Panc1 (cell line): Measurements from ENCODE around the gene F13A1. TPM values are rescaled to one million over a fixed set of nuclear protein-coding genes. Genes with fewer than 3 reads are reported as not detected.

Source experiments
- ATAC-seq: fragments of 200-7000 bp; cut with Tn5 transposase; 2 replicates; pipeline ENCODE4 v1.9.1; 2020; ENCODE audit warnings: mild to moderate bottlenecking, moderate library complexity
- BruUV-seq: library from RNA; stranded (reverse); fragments of 400-500 nt; replicated peaks from 2 replicates; lab custom pipeline; 2021; lab: Mats Ljungman, UMichigan
- CTCF ChIA-PET: fragments of 300-600 bp; sonication (Branson Sonifier 250); formaldehyde crosslinking; loops from one replicate; lab custom pipeline; 2022; ENCODE audit warnings: antibody characterized with exemption; lab: Charles Lee
- POLR2A ChIA-PET: fragments of 300-600 bp; sonication (Branson Sonifier 250); formaldehyde crosslinking; loops from one replicate; lab custom pipeline; 2022; ENCODE audit warnings: antibody characterized with exemption; lab: Charles Lee
- DNase-seq: peaks from one replicate; pipeline ENCODE4 v3.0.0-alpha.2; 2010; ENCODE audit warnings: low read depth, low spot score
- H3K27ac ChIP-seq: 2 replicates; pipeline ENCODE4 v1.5.1; 2011; ENCODE audit warnings: mild to moderate bottlenecking, low read length, inconsistent platforms
- H3K27me3 ChIP-seq: fragments of 200-500 bp; sonication (Bioruptor generic); 2 replicates; pipeline ENCODE4 v1.6.0; 2014; ENCODE audit warnings: low read length, inconsistent platforms; ENCODE audit not compliant: control insufficient read depth, insufficient read depth
- H3K36me3 ChIP-seq: fragments of 200-500 bp; sonication (Bioruptor generic); 2 replicates; pipeline ENCODE4 v1.5.1; 2014; ENCODE audit warnings: inconsistent platforms, mild to moderate bottlenecking, low read length, moderate library complexity; ENCODE audit not compliant: control insufficient read depth, insufficient read depth
- H3K4me1 ChIP-seq: 2 replicates; pipeline ENCODE4 v1.5.1; 2011; ENCODE audit warnings: inconsistent platforms, mild to moderate bottlenecking, low read length, moderate library complexity; ENCODE audit not compliant: control insufficient read depth, insufficient read depth
- H3K4me3 ChIP-seq, 2 experiments: 2 replicates each; pipeline ENCODE4 v1.5.1; 2011 to 2012; ENCODE audit warnings: low read depth in 2 of 2, low read length in 2 of 2, mild to moderate bottlenecking in 2 of 2, inconsistent platforms in 1 of 2, moderate library complexity in 1 of 2
- H3K9me3 ChIP-seq: fragments of 200-500 bp; sonication (Bioruptor generic); 2 replicates; pipeline ENCODE4 v1.5.1; 2014; ENCODE audit warnings: low read depth, mild to moderate bottlenecking, inconsistent platforms, low read length, moderate library complexity; ENCODE audit not compliant: control insufficient read depth, insufficient read depth
- POLR2AphosphoS5 ChIP-seq: IDR thresholded peaks from 2 replicates; pipeline ENCODE4 v1.6.1; 2012; ENCODE audit warnings: mild to moderate bottlenecking, low read depth, low read length, moderate library complexity
- SIN3A ChIP-seq: IDR thresholded peaks from 2 replicates; pipeline ENCODE4 v1.6.1; 2012; ENCODE audit warnings: low read depth, mild to moderate bottlenecking, low read length, moderate library complexity, borderline replicate concordance; ENCODE audit not compliant: insufficient read depth
- TCF7L2 ChIP-seq: IDR thresholded peaks from 2 replicates; pipeline ENCODE4 v1.6.1; 2011; ENCODE audit warnings: mild to moderate bottlenecking, low read depth, low read length, inconsistent platforms
- in situ Hi-C: cut with HindIII; loops from 2 replicates; pipeline ENCODE4 v1.10.0; 2016; ENCODE audit warnings: low sequenced_read_pairs, low pct_unique_long_range_greater_than_20kb
- intact Hi-C: fragments of 100-400 bp; cut with micrococcal nuclease; formaldehyde crosslinking; loops from one replicate; pipeline ENCODE4 v1.10.0; 2022; ENCODE audit not compliant: unreplicated experiment
- total RNA-seq: library from RNA; stranded (reverse); gene quantifications from one replicate; pipeline ENCODE4 v1.2.1, GENCODE V29; 2021; ENCODE audit not compliant: unreplicated experiment
- TF ChIP-seq, protein P1 (sequence below), 2 experiments: IDR thresholded peaks; 2 replicates each; pipeline ENCODE4 v1.6.1; 2011 to 2012; ENCODE audit warnings: low read depth in 2 of 2, control low read depth in 1 of 2, low read length in 1 of 2, mild to moderate bottlenecking in 1 of 2, moderate library complexity in 1 of 2; ENCODE audit not compliant: insufficient read depth in 1 of 2
- TF ChIP-seq, protein P2 (sequence below): fragments of 450-650 bp; IDR thresholded peaks from 2 replicates; pipeline ENCODE4 v1.5.1; 2017; ENCODE audit warnings: mild to moderate bottlenecking

F13A1 gene
- total RNA-seq, 1 experiment from 2014 or later = 0.26 TPM

DNA sequence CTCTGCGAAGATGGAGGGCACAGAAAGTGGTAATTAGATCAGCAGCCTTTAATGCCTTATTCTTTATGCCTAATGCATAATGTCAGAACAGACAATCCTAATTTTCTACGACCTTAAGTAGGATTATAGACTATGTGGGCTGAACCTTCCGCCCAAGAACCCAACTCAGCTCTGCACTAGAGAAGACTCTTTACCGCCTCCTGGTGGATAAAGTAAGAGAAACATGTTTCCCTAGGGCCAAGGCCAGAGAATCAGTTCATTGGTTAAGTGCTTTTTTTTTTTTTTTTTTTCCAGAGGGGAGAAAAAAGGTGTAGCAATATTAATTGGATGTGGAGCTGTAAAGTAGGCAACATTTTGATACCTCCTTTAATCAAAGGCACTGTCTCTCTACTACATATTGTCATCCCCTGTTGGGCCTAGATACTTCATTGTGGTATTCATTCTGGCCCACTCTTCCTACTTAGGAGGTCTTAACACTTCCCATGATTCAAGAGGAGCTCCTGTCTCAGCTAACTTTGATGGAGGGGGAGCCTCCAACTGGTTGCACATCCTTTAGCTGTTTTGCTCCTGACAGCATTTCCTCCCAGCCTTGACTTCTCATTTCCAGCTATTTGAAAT is 188.9 kb downstream of the F13A1 start:
- ATAC-seq (no peak), DNase-seq (no peak)
- ChIA-PET POLR2A (no interaction called here), CTCF (no interaction called here)
- Histone ChIP-seq H3K27ac (no peak overlapping the region), H3K27me3 (no peaks in the 10 kb centered on the region), H3K9me3 (no peaks in the 10 kb centered on the region), H3K36me3 (no peaks in the 10 kb centered on the region), H3K4me3 (no peak overlapping the region), H3K4me1 (no peaks in the 10 kb centered on the region)
- in situ Hi-C loops = no loop called here
- TF ChIP-seq, protein P1, sequence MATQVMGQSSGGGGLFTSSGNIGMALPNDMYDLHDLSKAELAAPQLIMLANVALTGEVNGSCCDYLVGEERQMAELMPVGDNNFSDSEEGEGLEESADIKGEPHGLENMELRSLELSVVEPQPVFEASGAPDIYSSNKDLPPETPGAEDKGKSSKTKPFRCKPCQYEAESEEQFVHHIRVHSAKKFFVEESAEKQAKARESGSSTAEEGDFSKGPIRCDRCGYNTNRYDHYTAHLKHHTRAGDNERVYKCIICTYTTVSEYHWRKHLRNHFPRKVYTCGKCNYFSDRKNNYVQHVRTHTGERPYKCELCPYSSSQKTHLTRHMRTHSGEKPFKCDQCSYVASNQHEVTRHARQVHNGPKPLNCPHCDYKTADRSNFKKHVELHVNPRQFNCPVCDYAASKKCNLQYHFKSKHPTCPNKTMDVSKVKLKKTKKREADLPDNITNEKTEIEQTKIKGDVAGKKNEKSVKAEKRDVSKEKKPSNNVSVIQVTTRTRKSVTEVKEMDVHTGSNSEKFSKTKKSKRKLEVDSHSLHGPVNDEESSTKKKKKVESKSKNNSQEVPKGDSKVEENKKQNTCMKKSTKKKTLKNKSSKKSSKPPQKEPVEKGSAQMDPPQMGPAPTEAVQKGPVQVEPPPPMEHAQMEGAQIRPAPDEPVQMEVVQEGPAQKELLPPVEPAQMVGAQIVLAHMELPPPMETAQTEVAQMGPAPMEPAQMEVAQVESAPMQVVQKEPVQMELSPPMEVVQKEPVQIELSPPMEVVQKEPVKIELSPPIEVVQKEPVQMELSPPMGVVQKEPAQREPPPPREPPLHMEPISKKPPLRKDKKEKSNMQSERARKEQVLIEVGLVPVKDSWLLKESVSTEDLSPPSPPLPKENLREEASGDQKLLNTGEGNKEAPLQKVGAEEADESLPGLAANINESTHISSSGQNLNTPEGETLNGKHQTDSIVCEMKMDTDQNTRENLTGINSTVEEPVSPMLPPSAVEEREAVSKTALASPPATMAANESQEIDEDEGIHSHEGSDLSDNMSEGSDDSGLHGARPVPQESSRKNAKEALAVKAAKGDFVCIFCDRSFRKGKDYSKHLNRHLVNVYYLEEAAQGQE (IDR thresholded peaks at IDR 0.05; ENCODE audit: insufficient read depth in 1 of 2, low read depth in 2 of 2, low read length in 1 of 2) = no peak
- TF ChIP-seq, protein P2, sequence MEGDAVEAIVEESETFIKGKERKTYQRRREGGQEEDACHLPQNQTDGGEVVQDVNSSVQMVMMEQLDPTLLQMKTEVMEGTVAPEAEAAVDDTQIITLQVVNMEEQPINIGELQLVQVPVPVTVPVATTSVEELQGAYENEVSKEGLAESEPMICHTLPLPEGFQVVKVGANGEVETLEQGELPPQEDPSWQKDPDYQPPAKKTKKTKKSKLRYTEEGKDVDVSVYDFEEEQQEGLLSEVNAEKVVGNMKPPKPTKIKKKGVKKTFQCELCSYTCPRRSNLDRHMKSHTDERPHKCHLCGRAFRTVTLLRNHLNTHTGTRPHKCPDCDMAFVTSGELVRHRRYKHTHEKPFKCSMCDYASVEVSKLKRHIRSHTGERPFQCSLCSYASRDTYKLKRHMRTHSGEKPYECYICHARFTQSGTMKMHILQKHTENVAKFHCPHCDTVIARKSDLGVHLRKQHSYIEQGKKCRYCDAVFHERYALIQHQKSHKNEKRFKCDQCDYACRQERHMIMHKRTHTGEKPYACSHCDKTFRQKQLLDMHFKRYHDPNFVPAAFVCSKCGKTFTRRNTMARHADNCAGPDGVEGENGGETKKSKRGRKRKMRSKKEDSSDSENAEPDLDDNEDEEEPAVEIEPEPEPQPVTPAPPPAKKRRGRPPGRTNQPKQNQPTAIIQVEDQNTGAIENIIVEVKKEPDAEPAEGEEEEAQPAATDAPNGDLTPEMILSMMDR = peak; percentile 47; the same call in 1 of the 2 replicates
- BruUV-seq = no TSS peak
- intact Hi-C loops = no loop called here

DNA sequence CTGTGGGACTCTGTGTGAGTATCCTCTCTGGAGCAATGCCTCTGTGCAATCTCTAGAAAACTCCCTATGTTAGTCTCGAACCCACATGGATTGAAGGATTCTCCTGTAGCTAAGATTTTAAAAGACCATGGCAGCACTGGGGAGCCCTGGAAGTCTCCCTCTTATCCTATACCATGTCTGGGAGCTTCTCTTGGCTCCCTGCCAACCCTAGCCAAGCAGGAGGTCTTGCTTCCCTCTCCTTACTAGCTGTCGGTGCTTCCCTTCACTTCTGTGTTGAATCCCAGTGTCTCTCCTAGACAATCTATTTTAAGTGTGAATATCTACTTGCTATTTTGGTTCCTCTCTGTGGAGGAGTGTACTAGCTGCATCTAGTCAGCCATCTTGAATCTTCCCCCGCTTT is 195.0 kb downstream of the F13A1 start:
- no peak for TF ChIP-seq SIN3A
- TF ChIP-seq, protein P2 = no peak
- no peak for TF ChIP-seq TCF7L2
- ATAC-seq = no peak
- no peaks in the 10 kb centered on the region for H3K27me3 ChIP-seq
- no peak for DNase-seq
- H3K4me1 ChIP-seq = no peaks in the 10 kb centered on the region
- ChIA-PET CTCF (no interaction called here), POLR2A (no interaction called here)
- BruUV-seq = no TSS peak
- no peak overlapping the region for H3K4me3 ChIP-seq
- intact Hi-C loops = no loop called here
- no peak overlapping the region for H3K27ac ChIP-seq
- in situ Hi-C loops = no loop called here
- no peaks in the 10 kb centered on the region for H3K9me3 ChIP-seq
- no peaks in the 10 kb centered on the region for H3K36me3 ChIP-seq

DNA sequence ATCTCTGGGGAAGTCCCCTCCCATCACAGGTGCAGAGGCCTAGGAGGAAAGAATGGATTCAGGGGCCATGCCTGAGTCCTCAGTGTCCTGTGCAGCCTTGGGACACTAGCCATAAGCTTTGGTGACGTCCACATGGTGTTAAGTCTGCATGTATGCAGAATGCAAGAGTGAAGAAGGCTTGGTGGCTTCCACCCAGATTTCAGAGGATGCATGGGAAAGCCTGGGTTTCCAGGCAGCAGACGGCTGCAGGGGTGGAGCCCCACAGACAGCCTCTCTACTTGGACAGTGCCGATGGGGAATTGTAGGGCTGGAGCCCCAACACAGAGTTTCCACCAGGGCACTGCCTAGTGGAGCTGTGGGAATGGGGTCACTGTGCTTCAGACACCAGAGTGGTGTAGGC is 196.7 kb downstream of the F13A1 start:
- ChIA-PET CTCF (no interaction called here), POLR2A (no interaction called here)
- TF ChIP-seq POLR2AphosphoS5 (no peak), SIN3A (no peak), TCF7L2 (no peak)
- TF ChIP-seq, protein P2 = no peak
- TF ChIP-seq, protein P1 (IDR thresholded peaks at IDR 0.05; ENCODE audit: insufficient read depth in 1 of 2, low read depth in 2 of 2, low read length in 1 of 2) = no peak
- Histone ChIP-seq H3K4me3 (no peak overlapping the region), H3K4me1 (no peaks in the 10 kb centered on the region), H3K9me3 (no peaks in the 10 kb centered on the region), H3K27ac (no peak overlapping the region), H3K36me3 (no peaks in the 10 kb centered on the region), H3K27me3 (no peaks in the 10 kb centered on the region)
- in situ Hi-C loops (no loop called here), intact Hi-C loops (no loop called here)
- DNase-seq = no peak
- no peak for ATAC-seq
- BruUV-seq = no TSS peak
